NCI-H524 (cell line): ENCODE data around the gene HYAL2.

Experiments
- DNase-seq, 2 experiments: peaks; one replicate each; lab custom pipeline; 2025; lab: John Stamatoyannopoulos, UW

Gene HYAL2

GRCh38 chr3:50270422-50271224 lies 51.9 kb downstream of the HYAL2 start:
- no peak for DNase-seq

- DNase-seq: no peak
Measured at GRCh38 chr3:50269977-50270413, 52.5 kb downstream of the HYAL2 start.

DNA sequence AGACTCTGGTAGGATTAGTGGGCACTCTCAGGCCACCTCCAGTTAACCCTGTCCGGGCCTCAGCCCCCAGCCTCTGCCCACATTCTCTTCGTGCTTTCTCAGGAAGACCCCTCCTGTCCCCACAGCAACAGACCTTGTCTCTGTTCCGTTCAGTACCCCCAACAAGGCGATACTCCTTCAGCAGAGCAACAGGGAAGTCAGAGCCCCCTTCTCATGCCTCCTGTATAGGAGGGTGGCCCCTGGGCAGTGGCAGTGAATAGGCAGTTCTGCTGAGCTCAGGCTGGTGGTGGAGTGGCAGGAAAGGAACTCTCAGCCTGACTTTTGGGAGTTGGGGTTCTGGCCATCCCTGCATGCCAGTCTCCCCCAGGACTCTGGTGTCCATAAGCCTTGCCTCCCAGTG lies 53.1 kb downstream of the HYAL2 start:
- no peak for DNase-seq

- DNase-seq: no peak
Measured at GRCh38 chr3:50268703-50269451, 53.7 kb downstream of the HYAL2 start, which contains the start of gene SEMA3B. Gene SEMA3B (plus strand): TSS chr3:50269147. CDS start chr3:50269241, 94 bp downstream.

GRCh38 chr3:50268276-50268675 lies 54.3 kb downstream of the HYAL2 start:
- DNase-seq: no peak
